Measurements from ENCODE around the gene MTCH2. TPM values are rescaled to one million over a fixed set of nuclear protein-coding genes. Genes with fewer than 3 reads are reported as not detected.

The MTCH2 gene
- total RNA-seq, 1 experiment from 2014 or later = 176 TPM

- Histone ChIP-seq H2BK12ac (ENCODE audit: insufficient read length, low read depth, low read length) (no peak overlapping the region), H3K23me2 (ENCODE audit: insufficient read length, low read depth, low read length, poor library complexity, severe bottlenecking) (no peaks in the 10 kb centered on the region), H2BK15ac (ENCODE audit: low read depth, low read length) (no peak overlapping the region), H3K9me3 (ENCODE audit: control insufficient read depth, low read depth, low read length) (no peaks in the 10 kb centered on the region), H3K18ac (ENCODE audit: insufficient read length, low read depth, low read length) (no peak overlapping the region), H3K79me1 (ENCODE audit: insufficient read depth, low read depth, low read length, poor library complexity, severe bottlenecking) (no peaks in the 10 kb centered on the region), H3K23ac (ENCODE audit: insufficient read length, low read depth, low read length) (no peak overlapping the region), H3T11ph (ENCODE audit: low read length) (no peak overlapping the region), H2BK20ac (ENCODE audit: low read depth, low read length, poor library complexity, severe bottlenecking) (no peak overlapping the region), H2AK5ac (ENCODE audit: insufficient read length, low read length) (no peak overlapping the region), H3K79me2 (ENCODE audit: insufficient read depth, low read length) (no peaks in the 10 kb centered on the region), H4K8ac (replicated peaks; ENCODE audit: insufficient read length, low read depth, low read length) (no peak overlapping the region), H3K14ac (ENCODE audit: insufficient read depth, low read length) (no peak overlapping the region), H4K20me1 (ENCODE audit: control insufficient read depth, insufficient read depth, insufficient read length) (no peaks in the 10 kb centered on the region), H2BK5ac (ENCODE audit: insufficient read length, low read length) (no peak overlapping the region), H4K91ac (ENCODE audit: insufficient read length, low read depth, low read length) (no peak overlapping the region), H3K4me1 (ENCODE audit: insufficient read depth, low read length) (no peaks in the 10 kb centered on the region), H3K27ac (ENCODE audit: insufficient read length, low read depth, low read length) (no peak overlapping the region), H3K4me2 (ENCODE audit: insufficient read depth, insufficient read length, low read length) (no peak overlapping the region), H3K4ac (ENCODE audit: low read depth, low read length) (no peak overlapping the region), H4K5ac (ENCODE audit: insufficient read length, low read depth, low read length) (no peak overlapping the region), H3K27me3 (ENCODE audit: insufficient read depth, low read length) (no peaks in the 10 kb centered on the region), H3K9ac (ENCODE audit: extremely low read depth, insufficient read length, low read length) (no peak overlapping the region), H3K56ac (ENCODE audit: insufficient read length, low read depth, low read length) (no peak overlapping the region), H2BK120ac (ENCODE audit: low read depth, low read length, poor library complexity, severe bottlenecking) (no peak overlapping the region), H2AFZ (ENCODE audit: low read length) (no peak overlapping the region)
- TF ChIP-seq CTCF (conservative IDR thresholded peaks at IDR 0.05) = no peak
- Mint-ChIP-seq H3K27me3 (ENCODE audit: low read depth) (no peaks in the 10 kb centered on the region), H3K36me3 (ENCODE audit: insufficient read depth in 1 of 3, low read depth in 3 of 3) (peaks cover 10 to 73% (median 36%) of the 10 kb centered on the region in 3 experiments; a peak in 6 of 7 replicates), H3K9me3 (no peaks in the 10 kb centered on the region), H3K4me3 (no peak overlapping the region), H3K4me1 (no peaks in the 10 kb centered on the region), H3K27ac (no peak overlapping the region)
- no peak for DNase-seq
- WGBS (ENCODE audit: extremely low coverage, insufficient read length, low lambda C conversion rate) = no CpG with 5 or more reads among the region's 2 CpGs
Observed at GRCh38 chr11:47620836-47621378, 21.5 kb downstream of the MTCH2 start.
